ENCODE data around the gene SYPL1.
"Not testable (repeated sequence)": the region's sequence is repeated elsewhere in the genome, so short reads cannot be mapped to it uniquely, and the experiment has no call there.

SYPL1 gene

DNA sequence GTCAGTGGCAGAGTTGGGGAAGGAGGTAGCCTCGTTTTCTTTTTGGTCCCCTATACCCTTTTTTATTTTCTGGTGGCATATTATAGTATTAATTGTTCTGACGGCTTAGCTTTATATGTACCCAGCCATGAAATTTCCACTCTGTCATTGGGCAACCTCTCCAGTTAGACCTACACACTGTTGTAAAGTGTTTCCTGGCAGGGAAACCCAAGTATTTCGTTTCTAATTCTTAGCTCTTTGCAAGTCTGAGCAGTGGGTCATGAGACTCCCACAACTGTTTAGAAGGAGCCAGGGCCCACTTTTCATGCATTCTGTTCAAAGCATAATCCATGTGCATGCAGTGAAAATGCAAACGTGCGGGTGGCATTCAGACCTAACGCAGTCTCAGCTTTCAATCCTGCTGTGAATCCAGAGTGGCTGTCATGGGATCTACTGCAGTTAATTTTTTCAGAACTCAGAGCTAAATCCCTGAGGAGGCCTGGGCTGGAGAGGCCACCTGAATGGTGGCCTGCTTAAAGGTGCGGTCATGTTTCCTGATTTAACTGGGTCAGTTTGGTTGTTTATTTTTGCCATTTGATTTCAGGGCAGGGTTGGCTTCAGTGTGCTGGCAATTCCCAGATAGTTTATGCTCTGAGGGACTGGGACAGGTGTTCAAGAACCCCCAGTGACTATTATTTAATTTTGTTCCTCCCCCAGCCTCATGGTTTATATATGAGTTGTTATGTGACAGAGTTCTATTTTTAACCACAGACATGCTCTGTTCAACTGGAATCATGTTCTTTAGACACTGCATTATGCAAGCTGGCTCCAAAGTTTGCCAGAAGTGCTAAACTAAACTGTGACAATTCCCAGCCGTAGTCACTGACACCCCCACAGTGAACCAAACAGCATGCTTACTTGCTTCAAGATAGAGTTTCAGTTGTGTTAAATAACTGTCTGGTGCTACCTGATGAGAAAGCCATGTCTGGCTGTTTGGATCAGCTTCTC is 27.4 kb upstream of the SYPL1 start:
- Histone ChIP-seq H3K27ac (ENCODE audit: poor library complexity, severe bottlenecking) (no peak overlapping the region), H3K4me3 (ENCODE audit: severe bottlenecking) (no peak overlapping the region)
- ATAC-seq (ENCODE audit: low read depth), result no peak

DNA sequence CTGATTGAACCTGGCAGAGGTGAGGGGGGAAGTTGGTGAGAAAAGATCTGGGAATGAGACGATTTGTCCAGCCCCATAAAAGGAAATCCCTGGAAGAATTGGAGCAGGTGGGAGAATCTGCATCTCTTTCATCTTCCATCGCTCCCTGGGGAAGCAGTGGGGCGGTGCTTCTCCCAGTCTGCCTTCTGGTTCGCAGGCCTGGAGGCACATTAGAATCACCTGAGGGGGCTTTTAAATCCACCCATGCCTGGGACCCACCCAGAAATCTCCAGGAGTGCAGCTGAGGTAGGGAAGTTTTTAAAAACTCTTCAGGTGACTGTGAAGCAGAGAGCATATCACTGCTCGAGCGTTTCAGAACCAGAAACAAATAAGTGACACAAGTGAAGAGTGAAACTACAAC is 26.7 kb upstream of the SYPL1 start:
- no peak for ATAC-seq (ENCODE audit: low read depth)
- Histone ChIP-seq H3K36me3 (ENCODE audit: low read depth) (no peaks in the 10 kb centered on the region), H3K27me3 (ENCODE audit: insufficient read depth, poor library complexity, severe bottlenecking) (no peaks in the 10 kb centered on the region), H3K27ac (ENCODE audit: poor library complexity, severe bottlenecking) (no peak overlapping the region), H3K4me1 (ENCODE audit: insufficient read depth, poor library complexity, severe bottlenecking) (no peaks in the 10 kb centered on the region), H3K9me3 (ENCODE audit: severe bottlenecking) (no peaks in the 10 kb centered on the region), H3K4me3 (ENCODE audit: severe bottlenecking) (no peak overlapping the region)
- DNase-seq (ENCODE audit: low spot score), result no peak
- TF ChIP-seq, protein P1, sequence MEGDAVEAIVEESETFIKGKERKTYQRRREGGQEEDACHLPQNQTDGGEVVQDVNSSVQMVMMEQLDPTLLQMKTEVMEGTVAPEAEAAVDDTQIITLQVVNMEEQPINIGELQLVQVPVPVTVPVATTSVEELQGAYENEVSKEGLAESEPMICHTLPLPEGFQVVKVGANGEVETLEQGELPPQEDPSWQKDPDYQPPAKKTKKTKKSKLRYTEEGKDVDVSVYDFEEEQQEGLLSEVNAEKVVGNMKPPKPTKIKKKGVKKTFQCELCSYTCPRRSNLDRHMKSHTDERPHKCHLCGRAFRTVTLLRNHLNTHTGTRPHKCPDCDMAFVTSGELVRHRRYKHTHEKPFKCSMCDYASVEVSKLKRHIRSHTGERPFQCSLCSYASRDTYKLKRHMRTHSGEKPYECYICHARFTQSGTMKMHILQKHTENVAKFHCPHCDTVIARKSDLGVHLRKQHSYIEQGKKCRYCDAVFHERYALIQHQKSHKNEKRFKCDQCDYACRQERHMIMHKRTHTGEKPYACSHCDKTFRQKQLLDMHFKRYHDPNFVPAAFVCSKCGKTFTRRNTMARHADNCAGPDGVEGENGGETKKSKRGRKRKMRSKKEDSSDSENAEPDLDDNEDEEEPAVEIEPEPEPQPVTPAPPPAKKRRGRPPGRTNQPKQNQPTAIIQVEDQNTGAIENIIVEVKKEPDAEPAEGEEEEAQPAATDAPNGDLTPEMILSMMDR (IDR thresholded peaks at IDR 0.05; ENCODE audit: poor library complexity, severe bottlenecking), result no peak

More for the DNA sequence above, 27.4 kb upstream of the SYPL1 start:
- no peak for DNase-seq (ENCODE audit: low spot score)
- Histone ChIP-seq H3K27me3 (ENCODE audit: insufficient read depth, poor library complexity, severe bottlenecking) (no peaks in the 10 kb centered on the region), H3K9me3 (ENCODE audit: severe bottlenecking) (no peaks in the 10 kb centered on the region), H3K36me3 (ENCODE audit: low read depth) (no peaks in the 10 kb centered on the region), H3K4me1 (ENCODE audit: insufficient read depth, poor library complexity, severe bottlenecking) (no peaks in the 10 kb centered on the region)
- TF ChIP-seq, protein P1 (IDR thresholded peaks at IDR 0.05; ENCODE audit: poor library complexity, severe bottlenecking), result no peak

DNA sequence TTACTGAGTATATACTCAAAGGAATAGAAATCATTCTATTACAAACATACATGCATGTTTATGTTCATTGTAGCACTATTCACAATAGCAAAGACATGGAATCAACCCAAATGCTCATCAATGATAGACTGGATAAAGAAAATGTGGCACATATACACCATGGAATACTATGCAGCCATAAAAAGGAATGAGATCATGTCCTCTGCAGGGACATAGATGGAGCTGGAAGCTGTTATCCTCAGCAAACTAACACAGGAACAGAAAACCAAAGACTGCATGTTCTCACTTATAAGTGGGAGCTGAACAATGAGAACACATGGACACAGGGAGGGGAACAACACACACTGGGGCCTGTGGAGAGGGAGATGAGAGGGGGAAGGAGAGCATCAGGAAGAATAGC is 26.1 kb upstream of the SYPL1 start:
- not testable (repeated sequence) for H3K4me1 ChIP-seq (ENCODE audit: insufficient read depth, poor library complexity, severe bottlenecking); H3K4me3 ChIP-seq (ENCODE audit: severe bottlenecking); ATAC-seq (ENCODE audit: low read depth); H3K27ac ChIP-seq (ENCODE audit: poor library complexity, severe bottlenecking); H3K9me3 ChIP-seq (ENCODE audit: severe bottlenecking); DNase-seq (ENCODE audit: low spot score); H3K27me3 ChIP-seq (ENCODE audit: insufficient read depth, poor library complexity, severe bottlenecking); H3K36me3 ChIP-seq (ENCODE audit: low read depth)

DNA sequence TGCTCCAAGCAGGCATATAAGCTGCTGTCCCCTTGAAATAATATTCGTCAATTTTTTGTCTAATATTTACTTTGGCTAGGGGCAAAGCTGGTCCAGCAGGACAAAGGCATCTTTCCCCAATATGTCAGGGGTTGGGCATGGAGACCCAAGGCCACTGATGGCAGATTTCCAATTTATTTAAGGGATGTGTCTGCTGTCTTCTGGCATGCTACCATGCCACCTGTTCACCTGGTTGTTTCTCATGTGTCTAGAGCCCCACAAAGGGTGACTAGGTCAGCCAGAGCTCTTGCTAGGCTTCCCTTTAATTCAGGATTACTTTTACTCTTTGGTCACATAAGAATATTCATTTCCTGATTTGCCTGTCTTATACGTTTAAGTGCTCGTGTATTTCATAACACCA is 22.1 kb upstream of the SYPL1 start:
- ATAC-seq (ENCODE audit: low read depth), result no peak
- DNase-seq (ENCODE audit: low spot score), result no peak
- Histone ChIP-seq H3K36me3 (ENCODE audit: low read depth) (no peaks in the 10 kb centered on the region), H3K4me1 (ENCODE audit: insufficient read depth, poor library complexity, severe bottlenecking) (no peaks in the 10 kb centered on the region), H3K27ac (ENCODE audit: poor library complexity, severe bottlenecking) (no peak overlapping the region), H3K9me3 (ENCODE audit: severe bottlenecking) (no peaks in the 10 kb centered on the region), H3K4me3 (ENCODE audit: severe bottlenecking) (no peak overlapping the region), H3K27me3 (ENCODE audit: insufficient read depth, poor library complexity, severe bottlenecking) (no peaks in the 10 kb centered on the region)
- TF ChIP-seq, protein P1 (IDR thresholded peaks at IDR 0.05; ENCODE audit: poor library complexity, severe bottlenecking), result no peak

DNA sequence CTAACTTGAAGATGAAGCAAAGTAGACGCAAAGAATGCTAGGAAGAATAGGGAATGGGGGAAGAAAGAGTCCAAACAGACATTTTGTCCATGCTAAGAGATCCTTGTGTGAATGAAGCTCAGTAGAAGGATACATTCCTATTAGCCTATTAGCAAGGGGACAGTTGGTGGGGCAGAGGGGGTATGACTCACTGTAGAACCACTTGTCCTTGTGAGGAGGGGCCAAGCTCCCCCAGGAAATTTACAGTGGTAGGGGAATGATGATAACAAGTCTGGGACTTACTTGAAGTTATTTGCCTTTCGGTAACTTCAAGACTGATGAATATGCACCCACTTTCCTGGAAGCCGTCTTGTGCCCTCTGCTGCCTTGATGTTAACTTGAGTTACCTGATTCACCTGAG is 17.2 kb upstream of the SYPL1 start:
- no peak overlapping the region for H3K4me3 ChIP-seq (ENCODE audit: severe bottlenecking)
- ATAC-seq (ENCODE audit: low read depth), result no peak
- no peaks in the 10 kb centered on the region for H3K27me3 ChIP-seq (ENCODE audit: insufficient read depth, poor library complexity, severe bottlenecking)
- TF ChIP-seq, protein P1 (IDR thresholded peaks at IDR 0.05; ENCODE audit: poor library complexity, severe bottlenecking), result no peak
- DNase-seq (ENCODE audit: low spot score), result no peak
- peaks cover 9% of the 10 kb centered on the region for H3K4me1 ChIP-seq (ENCODE audit: insufficient read depth, poor library complexity, severe bottlenecking)
- no peaks in the 10 kb centered on the region for H3K36me3 ChIP-seq (ENCODE audit: low read depth)
- no peaks in the 10 kb centered on the region for H3K9me3 ChIP-seq (ENCODE audit: severe bottlenecking)
- no peak overlapping the region for H3K27ac ChIP-seq (ENCODE audit: poor library complexity, severe bottlenecking)

All from RWPE2 (cell line).